ENCODE data around the gene NMNAT2. TPM values are rescaled to one million over a fixed set of nuclear protein-coding genes. Genes with fewer than 3 reads are reported as not detected.

Gene NMNAT2
- total RNA-seq, 1 experiment from 2014 or later = not detected

GRCh38 chr1:183243161-183244050 lies 174.8 kb downstream of the NMNAT2 start:
- Histone ChIP-seq H3K27me3 (ENCODE audit: insufficient read depth, low read length) (no peaks in the 10 kb centered on the region), H3K4me2 (ENCODE audit: low read length) (no peak overlapping the region), H3K9ac (ENCODE audit: low read length) (no peak overlapping the region), H3K4me1 (ENCODE audit: control insufficient read depth in 1 of 2, insufficient read depth in 2 of 2, low read length in 2 of 2) (no peaks in the 10 kb centered on the region), H3K9me3 (ENCODE audit: control insufficient read depth in 1 of 2, insufficient read depth in 1 of 2, low read depth in 1 of 2, low read length in 2 of 2) (no peaks in the 10 kb centered on the region), H3K27ac (ENCODE audit: low read depth, low read length) (no peak overlapping the region), H3K9me2 (ENCODE audit: insufficient read depth) (no peaks in the 10 kb centered on the region), H3K4me3 (replicated peaks in 1 of 2; ENCODE audit: low read depth in 1 of 2, low read length in 2 of 2) (no peak overlapping the region), H4K20me1 (ENCODE audit: insufficient read depth) (no peaks in the 10 kb centered on the region), H3K36me3 (ENCODE audit: control insufficient read depth in 1 of 2, insufficient read depth in 2 of 2, low read length in 2 of 2) (no peaks in the 10 kb centered on the region), H3K79me2 (ENCODE audit: insufficient read depth, low read length) (no peaks in the 10 kb centered on the region), H2AFZ (ENCODE audit: low read depth, low read length, poor library complexity, severe bottlenecking) (no peak overlapping the region)
- DNase-seq (ENCODE audit: low read depth, low spot score) = no peak
- ChIA-PET CTCF (interaction anchor here (0.6 kb wide), 1 partner anchor 9 kb away, joined by 4 read pairs; no protein-coding TSS in a partner anchor), POLR2A (no interaction called here), RAD21 (ENCODE audit: low non-redundant PET in 1 of 2, low total read pairs in 2 of 2, uncharacterized antibody in 2 of 2, unreplicated experiment in 2 of 2) (no interaction called here)
- no peak for ATAC-seq
- no TSS peak for BruUV-seq (replicated peaks)
- intact Hi-C loops (cut with micrococcal nuclease) = no loop called here
- TF ChIP-seq ELF1 (IDR thresholded peaks at IDR 0.05; ENCODE audit: borderline replicate concordance, low read depth) = no peak
- TF ChIP-seq EGR1 (IDR thresholded peaks at IDR 0.05; ENCODE audit: low read depth) = no peak
- no peak for TF ChIP-seq CEBPB (IDR thresholded peaks at IDR 0.05; ENCODE audit: low read depth)
- TF ChIP-seq REST (IDR thresholded peaks at IDR 0.05; ENCODE audit: low read depth) = no peak
- TF ChIP-seq EZH2phosphoT487 (IDR thresholded peaks at IDR 0.05; ENCODE audit: borderline replicate concordance) = no peak
- TF ChIP-seq RAD21 (IDR thresholded peaks at IDR 0.05; ENCODE audit: low read depth) = no peak
- no peak for TF ChIP-seq ZNF274 (IDR thresholded peaks at IDR 0.05; ENCODE audit: low read depth, low read length)
- TF ChIP-seq CBX3 (IDR thresholded peaks at IDR 0.05; ENCODE audit: low read depth) = no peak
- no peak for TF ChIP-seq POLR2AphosphoS5 (IDR thresholded peaks at IDR 0.05; ENCODE audit: low read depth, low read length)
- no peak for TF ChIP-seq JUND (IDR thresholded peaks at IDR 0.05)
- TF ChIP-seq SRF (IDR thresholded peaks at IDR 0.05; ENCODE audit: low read depth) = no peak
- no peak for TF ChIP-seq YY1 (IDR thresholded peaks at IDR 0.05; ENCODE audit: extremely low read depth, insufficient replicate concordance, low read depth, low read length)
- TF ChIP-seq ZBTB33 (IDR thresholded peaks at IDR 0.05; ENCODE audit: extremely low read depth, insufficient replicate concordance, low read length) = no peak
- TF ChIP-seq SP1 (IDR thresholded peaks at IDR 0.05; ENCODE audit: low read depth) = no peak
- TF ChIP-seq CTCF (IDR thresholded peaks at IDR 0.05 in 2 of 3, conservative IDR thresholded peaks at IDR 0.05 in 1 of 3; ENCODE audit: borderline replicate concordance in 1 of 3, insufficient read depth in 1 of 3, low read depth in 2 of 3, low read length in 2 of 3) = no peak
- TF ChIP-seq SIN3A (IDR thresholded peaks at IDR 0.05; ENCODE audit: low read depth) = no peak
- TF ChIP-seq TCF7L2 (IDR thresholded peaks at IDR 0.05; ENCODE audit: borderline replicate concordance, extremely low read depth, insufficient read depth, insufficient read length) = no peak
- TF ChIP-seq ZFX (IDR thresholded peaks at IDR 0.05) = no peak

All from HCT116 (cell line).